ENCODE data around the gene CDK5. TPM values are rescaled to one million over a fixed set of nuclear protein-coding genes. Genes with fewer than 3 reads are reported as not detected.

CDK5 gene
- total and polyA plus RNA-seq, 2 of the 13 experiments (the other 11 are each of a cell fraction or from before 2014, with no cell fraction given), result 16.4 to 21.3 TPM

- BruUV-seq (replicated peaks), result no TSS peak
- intact Hi-C loops (cut with micrococcal nuclease; ENCODE audit: unreplicated experiment) (no loop called here), in situ Hi-C loops (cut with HindIII; ENCODE audit: extremely low pct_ligation_motif_present, low pct_unique_long_range_greater_than_20kb) (no loop called here)
- 15% methylated on average over 12 of the region's 34 CpGs for WGBS (ENCODE audit: low lambda C conversion rate)
- Histone ChIP-seq H3K9ac (ENCODE audit: insufficient read depth, low read depth, low read length) (no peak overlapping the region), H3K4me1 (ENCODE audit: insufficient read depth, low read length) (peaks cover 47% of the 10 kb centered on the region), H3K27me3 (ENCODE audit: control insufficient read depth in 1 of 2, insufficient read depth in 2 of 2, low read length in 2 of 2) (peaks cover 9 to 44% of the 10 kb centered on the region in 2 experiments), H3K9me3 (ENCODE audit: low read length) (no peaks in the 10 kb centered on the region), H3K36me3 (replicated peaks in 1 of 2; ENCODE audit: control insufficient read depth in 1 of 2, insufficient read depth in 2 of 2, low read length in 2 of 2) (no peaks in the 10 kb centered on the region; a peak in 1 of 5 replicates), H3K4me3 (replicated peaks in 1 of 3; ENCODE audit: insufficient read depth in 1 of 3, low read depth in 2 of 3, low read length in 3 of 3) (peak overlapping the region; percentile 25 to 70 (median 26); a peak in 4 of 6 replicates), H2AFZ (ENCODE audit: low read length) (no peak overlapping the region), H3K27ac (ENCODE audit: extremely low read length, insufficient read depth, low read length) (no peak overlapping the region), H3K79me2 (ENCODE audit: insufficient read depth, low read length) (no peaks in the 10 kb centered on the region), H4K20me1 (ENCODE audit: insufficient read depth, low read length) (no peaks in the 10 kb centered on the region), H3K4me2 (ENCODE audit: low read depth, low read length) (peak overlapping the region; percentile 78)
- DNase-seq (ENCODE audit: low spot score) (no peak), ATAC-seq (peak; percentile 88), FAIRE-seq (no peak)
- POLR2A ChIA-PET, result interaction anchor here (1.4 kb wide), 1 partner anchor 10 kb away, joined by 3 read pairs; the partner anchor contains the start of gene ABCB8
- CTCF ChIA-PET (ENCODE audit: low intra/inter-chr PET ratio, low total read pairs), result interaction anchor here (0.8 to 1.5 kb wide), 4 partner anchors 32 to 120 kb away, joined by 3 to 5 read pairs (median 4); no protein-coding TSS in a partner anchor
- no peak for TF ChIP-seq ZFP37 (CRISPR knock-in tag; IDR thresholded peaks at IDR 0.05; ENCODE audit: borderline replicate concordance)
- TF ChIP-seq MTA1 (CRISPR knock-in tag; IDR thresholded peaks at IDR 0.05; ENCODE audit: borderline replicate concordance), result peak; percentile 57; the same call in 1 of the 2 replicates
- TF ChIP-seq ARID5B (CRISPR knock-in tag; IDR thresholded peaks at IDR 0.05), result 0 out of 2 replicates have a peak, but pooled peaks have one; percentile 29
- TF ChIP-seq CHD2 (IDR thresholded peaks at IDR 0.05; ENCODE audit: low read depth, low read length), result 0 out of 2 replicates have a peak, but pooled peaks have one; percentile 20
- no peak for TF ChIP-seq PCBP2 (optimal IDR thresholded peaks at IDR 0.05; ENCODE audit: low read depth, low read length, poor library complexity, severe bottlenecking)
- TF ChIP-seq NFKB2 (CRISPR knock-in tag; IDR thresholded peaks at IDR 0.05; ENCODE audit: borderline replicate concordance), result no peak; the same call in 1 of the 2 replicates
- TF ChIP-seq ARNT (IDR thresholded peaks at IDR 0.05), result no peak
- peak; percentile 51 for TF ChIP-seq HNRNPLL (IDR thresholded peaks at IDR 0.05; ENCODE audit: low read depth, low read length, poor library complexity, severe bottlenecking)
- TF ChIP-seq ZNF496 (CRISPR knock-in tag; IDR thresholded peaks at IDR 0.05; ENCODE audit: insufficient replicate concordance), result no peak
- TF ChIP-seq ZNF614 (CRISPR knock-in tag; IDR thresholded peaks at IDR 0.05; ENCODE audit: borderline replicate concordance), result peak; percentile 31; the same call in 1 of the 2 replicates
- 0 out of 4 replicates have a peak, but pooled peaks of 1 of the 2 experiments have one; percentile 40 for TF ChIP-seq KLF16 (CRISPR knock-in tag; IDR thresholded peaks at IDR 0.05)
- TF ChIP-seq ZFP90 (CRISPR knock-in tag; IDR thresholded peaks at IDR 0.05; ENCODE audit: borderline replicate concordance), result no peak
- TF ChIP-seq RBM22 (optimal IDR thresholded peaks at IDR 0.05; ENCODE audit: low read length), result no peak
- no peak for TF ChIP-seq FOXA3 (CRISPR knock-in tag; IDR thresholded peaks at IDR 0.05)
- TF ChIP-seq ZBTB7A (CRISPR knock-in tag; IDR thresholded peaks at IDR 0.05), result peak; percentile 94
- no peak for TF ChIP-seq TCF7 (IDR thresholded peaks at IDR 0.05; ENCODE audit: low read depth)
- peak; percentile 48 for TF ChIP-seq RBM39 (IDR thresholded peaks at IDR 0.05; ENCODE audit: low read depth, low read length, poor library complexity, severe bottlenecking)
Observed at GRCh38 chr7:151017953-151018420, 39.7 kb downstream of the CDK5 start.

Data from HepG2 (cell line).